SH-SY5Y (cell line): ENCODE data around the gene SENP2.
A peak's percentile ranks its signal among the peaks of the same experiment; 100 is the strongest.

ENCODE experiments used
- GATA2 ChIP-seq: IDR thresholded peaks from 2 replicates; pipeline ENCODE4 v1.6.1; 2011; ENCODE audit warnings: mild to moderate bottlenecking, low read depth, low read length
- GATA3 ChIP-seq: IDR thresholded peaks from 2 replicates; pipeline ENCODE4 v1.6.1; 2011; ENCODE audit warnings: low read depth, mild to moderate bottlenecking, low read length, moderate library complexity

DNA sequence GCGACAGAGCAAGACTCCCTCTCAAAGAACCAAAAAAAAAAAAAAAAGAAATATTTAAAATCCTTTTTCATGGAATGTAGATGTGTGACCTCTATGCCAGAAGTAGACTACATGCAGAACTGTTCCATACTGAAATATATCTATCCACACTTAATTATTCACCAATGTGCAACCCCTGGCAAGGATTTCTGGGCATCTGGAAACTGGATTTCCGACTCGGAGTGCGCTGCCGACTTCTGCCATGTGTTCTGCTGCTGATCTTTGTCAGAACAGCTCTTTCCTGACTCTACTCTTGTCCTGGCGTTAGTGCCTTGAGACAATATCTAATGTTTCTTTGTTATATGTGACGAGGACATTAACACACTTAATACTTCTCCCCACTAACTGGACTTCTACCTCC, 45.4 kb upstream of the SENP2 start:
- TF ChIP-seq GATA2 (0 out of 2 replicates have a peak, but pooled peaks have one; percentile 18), GATA3 (no peak)
